AG09309 (cell line): ENCODE data around the gene SVBP.

Source experiments
- DNase-seq: peaks from one replicate; pipeline ENCODE4 v3.0.0-alpha.2; 2010; ENCODE audit warnings: low read depth
- H3K4me3 ChIP-seq: 2 replicates; pipeline ENCODE4 v1.5.1; 2011; ENCODE audit warnings: mild to moderate bottlenecking, low read depth, low read length, moderate library complexity; ENCODE audit not compliant: control insufficient read depth
- CTCF ChIP-seq: IDR thresholded peaks from 2 replicates; pipeline ENCODE4 v1.5.1; 2011; ENCODE audit warnings: mild to moderate bottlenecking, low read depth, low read length, inconsistent platforms; ENCODE audit not compliant: insufficient read depth, control insufficient read depth; ENCODE audit errors: missing control alignments

SVBP gene

DNA sequence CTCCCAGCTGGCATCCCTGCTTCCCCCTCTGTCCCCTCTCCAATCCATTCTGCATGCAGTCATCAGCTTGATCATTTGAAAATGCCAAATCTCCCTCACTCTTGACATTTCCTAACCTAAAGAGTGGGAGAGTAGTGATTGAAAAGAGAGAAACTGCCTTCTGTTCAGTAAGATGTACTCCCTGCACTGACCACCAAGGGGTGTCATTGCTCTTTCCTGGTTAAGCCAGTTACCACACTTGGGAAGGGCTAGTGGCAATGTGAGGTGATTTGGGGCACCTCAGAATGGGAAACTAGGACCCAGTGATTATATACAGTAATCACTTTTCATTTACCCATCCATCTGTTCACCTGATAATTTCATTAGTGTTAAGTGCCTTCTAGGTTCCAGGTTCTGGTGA, 39.3 kb downstream of the SVBP start:
- peak; percentile 84 for TF ChIP-seq CTCF
- H3K4me3 ChIP-seq, result no peak overlapping the region
- DNase-seq, result no peak

DNA sequence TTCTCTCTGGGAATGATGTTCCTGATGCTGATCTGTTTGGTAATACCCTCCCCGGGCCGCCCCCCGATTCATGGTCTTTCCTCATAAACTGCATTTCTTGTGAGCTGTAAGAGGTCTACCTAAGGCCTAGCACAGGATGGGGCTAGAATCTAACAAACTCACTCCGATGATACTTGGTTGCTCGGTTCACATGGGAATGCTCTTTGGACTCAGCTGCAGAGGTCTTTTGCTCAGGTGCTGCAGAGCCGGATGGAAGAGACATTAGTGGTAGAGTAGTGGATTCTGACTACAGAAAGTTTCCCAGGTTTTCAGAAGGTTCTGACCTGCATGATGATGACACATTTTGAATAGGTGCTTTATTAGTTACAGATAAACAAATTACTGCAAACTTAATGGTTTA, 40.7 kb downstream of the SVBP start:
- TF ChIP-seq CTCF, result no peak
- DNase-seq, result no peak
- H3K4me3 ChIP-seq, result no peak overlapping the region

DNA sequence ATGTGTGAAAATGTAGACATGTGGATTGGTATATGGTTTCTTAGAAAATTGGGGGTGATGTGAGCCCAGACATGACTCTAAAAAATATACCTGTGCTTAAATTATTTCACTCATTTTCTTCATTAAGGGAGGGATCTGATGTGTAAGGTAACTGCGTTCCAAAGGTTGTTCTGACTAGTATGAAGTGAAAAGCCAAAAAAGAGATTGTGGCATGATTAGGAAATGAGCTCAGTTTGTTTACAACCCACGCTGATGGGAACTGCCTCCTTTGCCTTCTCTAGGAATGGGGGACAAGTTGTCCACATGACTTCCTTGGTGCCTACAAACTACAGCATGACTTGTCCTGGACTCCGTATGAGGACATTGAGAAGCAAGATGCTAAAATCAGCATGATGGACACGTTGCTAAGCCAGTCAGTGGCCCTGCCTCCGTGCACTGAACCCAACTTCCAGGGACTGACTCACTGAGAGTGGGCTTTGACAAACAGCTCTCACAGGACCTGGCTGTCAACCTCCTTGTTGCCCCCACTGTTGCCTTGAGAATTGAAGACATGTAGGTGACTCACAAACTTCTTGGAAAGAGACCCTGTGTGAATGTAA, 42.2 kb downstream of the SVBP start:
- DNase-seq, result no peak
- no peak for TF ChIP-seq CTCF

DNA sequence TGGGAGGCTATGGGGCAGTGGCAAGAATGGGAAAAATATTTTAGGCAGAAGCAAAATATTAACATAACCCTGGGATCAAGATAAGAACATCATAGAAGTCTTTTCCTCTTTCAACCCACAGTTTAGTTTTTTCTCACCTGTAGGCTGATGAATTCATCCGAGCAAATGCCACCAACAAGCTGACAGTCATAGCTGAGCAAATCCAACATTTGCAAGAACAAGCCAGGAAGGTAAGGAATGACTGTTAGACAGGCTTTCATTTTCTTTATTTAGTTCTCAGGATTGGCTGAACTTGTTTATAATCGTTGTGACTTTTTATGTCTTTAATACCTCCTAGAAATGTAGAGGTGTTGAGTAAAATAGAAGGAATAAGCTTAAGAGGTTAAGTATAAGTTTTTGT, 43.8 kb downstream of the SVBP start:
- no peak for TF ChIP-seq CTCF
- H3K4me3 ChIP-seq, result no peak overlapping the region
- no peak for DNase-seq

More for the DNA sequence above, 42.2 kb downstream of the SVBP start:
- H3K4me3 ChIP-seq, result no peak overlapping the region

- H3K4me3 ChIP-seq, result no peak overlapping the region
- no peak for TF ChIP-seq CTCF
- no peak for DNase-seq
Measured at GRCh38 chr1:42769811-42770210, 47.4 kb downstream of the SVBP start.

DNA sequence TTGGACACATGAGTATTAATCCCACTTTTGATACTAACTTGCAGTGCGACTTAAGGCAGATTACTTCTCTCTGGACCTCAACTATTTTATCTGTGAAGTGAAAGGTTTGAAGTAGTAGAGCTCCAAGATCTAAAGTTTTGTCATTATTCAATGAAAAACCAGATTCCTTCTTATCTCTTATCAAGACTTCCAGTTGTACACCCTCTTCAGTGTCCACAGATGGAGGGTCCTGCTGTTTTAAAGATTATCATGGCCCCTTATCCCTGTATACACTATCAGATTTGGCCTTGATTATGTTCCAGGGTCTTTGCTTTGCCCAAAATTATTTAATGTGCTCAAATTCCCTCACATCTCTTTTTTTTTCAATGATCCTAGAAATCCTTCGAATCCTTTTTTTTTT, 49.0 kb downstream of the SVBP start:
- H3K4me3 ChIP-seq, result no peak overlapping the region; the same call in 1 of the 2 replicates
- no peak for TF ChIP-seq CTCF
- DNase-seq, result no peak
